Mammary epithelial cell (primary cell): Measurements from ENCODE around the gene MARF1.

Experiments
- EZH2 ChIP-seq: IDR thresholded peaks from 2 replicates; pipeline ENCODE4 v1.6.1; 2012; ENCODE audit warnings: low read length, inconsistent platforms, borderline replicate concordance
- TF ChIP-seq, protein P1 (sequence below), 2 donors: IDR thresholded peaks in 1 of 2; conservative IDR thresholded peaks in 1 of 2; 2 replicates each; pipeline ENCODE4 v1.5.1; 2011 to 2012; ENCODE audit warnings: inconsistent platforms in 2 of 2, low read length in 2 of 2, mild to moderate bottlenecking in 2 of 2, control low read depth in 1 of 2, low read depth in 1 of 2; ENCODE audit not compliant: insufficient read depth in 1 of 2; ENCODE audit errors: extremely low read depth in 1 of 2

DNA sequence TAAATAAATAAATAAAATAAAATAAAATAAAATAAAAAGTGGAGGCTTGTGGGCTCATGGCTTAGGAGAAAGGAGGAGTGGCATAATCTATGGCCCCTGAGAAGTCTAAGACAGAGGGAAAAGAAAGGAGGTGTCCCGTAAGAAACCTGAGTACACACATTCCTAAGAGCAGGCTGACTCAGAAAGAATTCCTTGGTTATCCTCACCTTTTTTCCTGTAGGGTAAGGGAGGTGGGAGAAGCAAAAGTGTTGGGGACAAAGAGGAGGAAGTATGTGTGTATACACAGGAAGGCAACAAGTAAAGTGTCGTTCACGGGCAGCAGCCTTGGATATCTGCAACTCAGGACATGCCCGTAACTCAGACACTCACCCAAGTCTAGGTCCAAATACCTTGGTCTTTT lies 29.3 kb downstream of the MARF1 start:
- TF ChIP-seq, protein P1, sequence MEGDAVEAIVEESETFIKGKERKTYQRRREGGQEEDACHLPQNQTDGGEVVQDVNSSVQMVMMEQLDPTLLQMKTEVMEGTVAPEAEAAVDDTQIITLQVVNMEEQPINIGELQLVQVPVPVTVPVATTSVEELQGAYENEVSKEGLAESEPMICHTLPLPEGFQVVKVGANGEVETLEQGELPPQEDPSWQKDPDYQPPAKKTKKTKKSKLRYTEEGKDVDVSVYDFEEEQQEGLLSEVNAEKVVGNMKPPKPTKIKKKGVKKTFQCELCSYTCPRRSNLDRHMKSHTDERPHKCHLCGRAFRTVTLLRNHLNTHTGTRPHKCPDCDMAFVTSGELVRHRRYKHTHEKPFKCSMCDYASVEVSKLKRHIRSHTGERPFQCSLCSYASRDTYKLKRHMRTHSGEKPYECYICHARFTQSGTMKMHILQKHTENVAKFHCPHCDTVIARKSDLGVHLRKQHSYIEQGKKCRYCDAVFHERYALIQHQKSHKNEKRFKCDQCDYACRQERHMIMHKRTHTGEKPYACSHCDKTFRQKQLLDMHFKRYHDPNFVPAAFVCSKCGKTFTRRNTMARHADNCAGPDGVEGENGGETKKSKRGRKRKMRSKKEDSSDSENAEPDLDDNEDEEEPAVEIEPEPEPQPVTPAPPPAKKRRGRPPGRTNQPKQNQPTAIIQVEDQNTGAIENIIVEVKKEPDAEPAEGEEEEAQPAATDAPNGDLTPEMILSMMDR (conservative IDR thresholded peaks at IDR 0.05 in 1 of 2, IDR thresholded peaks at IDR 0.05 in 1 of 2; ENCODE audit: extremely low read depth in 1 of 2, insufficient read depth in 1 of 2, low read depth in 1 of 2, low read length in 2 of 2) = no peak
- no peak for TF ChIP-seq EZH2
